GM12892 (cell line): ENCODE results near the gene PPARD.
"Not testable (repeated sequence)": the region's sequence is repeated elsewhere in the genome, so short reads cannot be mapped to it uniquely, and the experiment has no call there.

Experiments used
- POLR2A ChIP-seq: IDR thresholded peaks from 2 replicates; pipeline ENCODE4 v1.6.1; 2011; ENCODE audit warnings: low read depth, low read length, control low read depth
- POLR2AphosphoS5 ChIP-seq: IDR thresholded peaks from 2 replicates; pipeline ENCODE4 v1.6.1; 2011; ENCODE audit warnings: low read depth, low read length, control low read depth
- TAF1 ChIP-seq: IDR thresholded peaks from 2 replicates; pipeline ENCODE4 v1.6.1; 2011; ENCODE audit warnings: low read depth, mild to moderate bottlenecking, control low read depth, low read length, borderline replicate concordance

- TF ChIP-seq POLR2A, POLR2AphosphoS5, TAF1: not testable (repeated sequence)
Measured at GRCh38 chr6:35308543-35308942, 33.8 kb upstream of the PPARD start.
